D721Med (cell line): ENCODE results near the gene PTPMT1.

Experiments used
- DNase-seq: peaks from one replicate; pipeline ENCODE4 v3.0.0; 2011; ENCODE audit warnings: low spot score; ENCODE audit not compliant: insufficient read length
- FAIRE-seq: peaks from 2 replicates; lab custom pipeline; 2011; peaks lifted over from hg19 to GRCh38; lab: Jason Lieb, UNC
- TF ChIP-seq, protein P1 (sequence below): IDR thresholded peaks from 2 replicates; pipeline ENCODE4 v1.5.1; 2012; ENCODE audit warnings: mild to moderate bottlenecking, control low read depth; ENCODE audit not compliant: insufficient read depth; ENCODE audit errors: missing control alignments

Gene PTPMT1

DNA sequence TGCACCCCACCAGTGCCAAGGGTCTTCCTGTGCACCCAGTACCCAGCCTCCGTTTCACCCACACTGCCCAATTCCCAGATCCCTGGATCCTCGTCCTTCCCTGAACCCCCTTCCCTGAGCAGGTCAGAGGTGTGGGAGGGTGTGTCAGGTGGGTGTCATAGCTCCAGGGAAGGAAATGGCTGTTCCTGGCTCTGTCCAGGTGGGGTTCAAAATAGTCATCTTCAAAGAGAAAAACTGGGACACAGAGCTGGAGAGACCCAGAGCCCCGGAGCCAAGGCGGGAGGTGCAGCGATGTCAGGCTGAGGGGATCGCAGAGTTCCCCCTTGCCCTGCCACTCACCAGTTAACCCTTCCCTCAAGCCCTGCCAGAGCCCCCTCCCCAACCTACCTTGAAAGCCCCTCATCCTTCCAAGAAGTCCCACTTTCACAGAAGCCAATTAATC, 28.1 kb downstream of the PTPMT1 start:
- FAIRE-seq (no peak), DNase-seq (no peak)
- TF ChIP-seq, protein P1, sequence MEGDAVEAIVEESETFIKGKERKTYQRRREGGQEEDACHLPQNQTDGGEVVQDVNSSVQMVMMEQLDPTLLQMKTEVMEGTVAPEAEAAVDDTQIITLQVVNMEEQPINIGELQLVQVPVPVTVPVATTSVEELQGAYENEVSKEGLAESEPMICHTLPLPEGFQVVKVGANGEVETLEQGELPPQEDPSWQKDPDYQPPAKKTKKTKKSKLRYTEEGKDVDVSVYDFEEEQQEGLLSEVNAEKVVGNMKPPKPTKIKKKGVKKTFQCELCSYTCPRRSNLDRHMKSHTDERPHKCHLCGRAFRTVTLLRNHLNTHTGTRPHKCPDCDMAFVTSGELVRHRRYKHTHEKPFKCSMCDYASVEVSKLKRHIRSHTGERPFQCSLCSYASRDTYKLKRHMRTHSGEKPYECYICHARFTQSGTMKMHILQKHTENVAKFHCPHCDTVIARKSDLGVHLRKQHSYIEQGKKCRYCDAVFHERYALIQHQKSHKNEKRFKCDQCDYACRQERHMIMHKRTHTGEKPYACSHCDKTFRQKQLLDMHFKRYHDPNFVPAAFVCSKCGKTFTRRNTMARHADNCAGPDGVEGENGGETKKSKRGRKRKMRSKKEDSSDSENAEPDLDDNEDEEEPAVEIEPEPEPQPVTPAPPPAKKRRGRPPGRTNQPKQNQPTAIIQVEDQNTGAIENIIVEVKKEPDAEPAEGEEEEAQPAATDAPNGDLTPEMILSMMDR = no peak

GRCh38 chr11:47593934-47594855, 28.8 kb downstream of the PTPMT1 start, which contains the start of gene C1QTNF4:
Gene C1QTNF4 (minus strand): TSS chr11:47594411. CDS start chr11:47590810, 3,601 bp downstream.
- no peak for FAIRE-seq
- TF ChIP-seq, protein P1 = no peak
- DNase-seq = no peak

DNA sequence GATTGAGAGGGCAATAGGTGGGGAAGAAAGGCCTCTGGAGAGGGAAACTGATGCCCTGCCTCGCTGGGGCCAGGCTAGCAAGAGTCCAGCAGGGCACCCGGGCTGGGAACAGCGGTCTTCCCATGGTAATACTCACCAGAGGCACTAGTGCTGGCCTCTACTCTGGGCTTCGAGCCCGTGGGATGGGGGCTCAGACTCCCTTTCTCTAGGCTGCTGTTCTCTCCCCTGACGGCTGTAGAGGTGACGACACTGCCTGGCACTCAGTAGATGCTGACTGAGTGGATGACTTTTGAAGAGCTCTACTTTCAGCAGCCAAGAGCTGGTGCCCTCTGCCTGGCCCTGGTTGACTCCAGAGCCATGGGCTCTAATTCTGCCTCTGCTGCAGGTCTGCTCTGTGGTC, 29.6 kb downstream of the PTPMT1 start:
- no peak for FAIRE-seq

DNA sequence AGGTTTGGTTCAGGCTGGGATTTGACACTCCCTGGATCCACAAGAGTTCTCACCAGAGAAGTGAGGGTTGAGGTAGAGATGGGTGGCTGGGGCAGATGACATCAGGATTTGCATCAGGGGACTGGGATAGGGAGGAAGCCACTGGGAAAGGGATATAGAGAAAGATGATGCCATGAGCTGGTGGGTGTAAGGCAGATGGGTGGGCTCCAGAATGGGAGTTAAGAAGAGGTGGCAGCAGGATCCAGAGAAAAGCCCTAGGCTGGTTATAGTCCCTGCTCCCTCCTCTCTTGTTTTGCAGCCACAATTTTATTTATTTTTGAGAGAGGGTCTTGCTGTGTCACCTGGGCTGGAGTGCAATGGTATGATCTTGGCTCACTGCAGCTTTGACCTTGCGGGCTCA, 30.6 kb downstream of the PTPMT1 start:
- DNase-seq (no peak), FAIRE-seq (no peak)
- TF ChIP-seq, protein P1 = no peak

More for the DNA sequence above, 29.6 kb downstream of the PTPMT1 start:
- DNase-seq = no peak
- TF ChIP-seq, protein P1 = no peak

DNA sequence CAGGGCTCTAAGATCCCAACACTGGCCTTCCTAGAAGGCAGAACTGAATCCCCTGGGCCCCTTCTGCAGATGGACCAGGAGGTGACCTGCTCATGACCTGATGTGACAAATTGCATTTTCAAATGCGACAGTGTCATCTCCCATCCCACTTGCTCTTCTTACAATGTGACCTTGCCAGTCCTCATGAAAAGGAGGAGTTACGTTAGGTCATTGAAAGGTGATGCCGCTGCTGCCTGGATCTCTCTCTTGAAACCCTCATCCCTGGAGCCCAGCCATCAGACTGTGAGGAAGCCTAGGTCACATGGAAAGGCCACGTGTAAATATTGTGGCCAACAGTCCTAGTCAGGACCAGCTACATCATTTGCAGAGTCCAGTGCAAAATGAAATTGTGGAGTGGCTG, 34.5 kb downstream of the PTPMT1 start:
- TF ChIP-seq, protein P1 = no peak
- peak; percentile 32 for FAIRE-seq

DNA sequence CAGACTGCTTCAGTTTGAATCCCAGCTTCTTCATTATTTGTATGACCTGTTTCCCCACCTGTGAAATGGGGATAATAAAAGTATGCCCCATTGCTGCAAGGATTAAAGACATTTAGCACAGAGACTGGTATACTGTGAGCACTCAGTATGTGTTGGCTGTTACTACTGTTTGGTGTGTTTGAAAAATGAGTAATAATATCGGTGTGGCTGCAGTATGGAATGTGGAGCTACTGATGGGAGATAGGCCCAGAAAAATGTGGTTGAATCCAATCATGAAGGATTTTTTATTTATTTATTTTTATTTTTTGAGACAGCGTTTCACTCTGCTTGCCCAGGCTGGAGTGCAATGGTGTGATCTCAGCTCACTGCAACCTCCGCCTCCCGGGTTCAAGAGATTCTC, 37.9 kb downstream of the PTPMT1 start:
- TF ChIP-seq, protein P1 = no peak
- FAIRE-seq = no peak
- DNase-seq = no peak

More for the DNA sequence above, 34.5 kb downstream of the PTPMT1 start:
- DNase-seq = no peak

DNA sequence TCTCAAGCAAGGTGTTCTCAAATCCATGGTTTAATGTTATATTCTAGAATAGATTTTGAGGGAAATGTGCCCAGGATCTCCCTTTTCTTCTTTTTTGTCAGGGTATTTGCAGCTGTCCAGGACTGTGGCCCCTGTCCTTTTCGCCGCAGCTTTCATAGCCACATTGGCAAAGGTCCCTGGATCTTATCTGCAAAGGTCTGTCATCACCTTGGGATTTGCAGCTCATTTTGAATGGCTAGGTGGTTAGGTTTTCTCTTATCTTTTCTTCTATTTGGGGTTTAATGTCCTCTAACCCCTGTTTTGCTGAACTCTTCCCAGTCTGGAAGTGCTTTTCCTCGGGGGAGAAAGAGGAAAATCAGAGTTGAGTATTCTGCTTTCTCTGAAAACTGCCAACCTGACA, 40.5 kb downstream of the PTPMT1 start:
- TF ChIP-seq, protein P1 = no peak
- FAIRE-seq (no peak), DNase-seq (no peak)
